Testis (tissue), 2 donors: ENCODE results near the gene SCUBE3.

Source experiments
- POLR2A ChIP-seq: fragments of 450-650 bp; IDR thresholded peaks from one replicate; pipeline ENCODE4 v1.6.1; 2017; ENCODE audit warnings: antibody characterized with exemption, mild to moderate bottlenecking, moderate library complexity
- TF ChIP-seq, protein P1 (sequence below), 3 experiments: fragments of 450-650 bp in 2 of 3; fragments of 200-600 bp in 1 of 3; sonication (generic) in 1 of 3; IDR thresholded peaks; one replicate each; pipeline ENCODE4 v1.5.1; 2016 to 2019; ENCODE audit warnings: antibody characterized with exemption in 3 of 3, mild to moderate bottlenecking in 2 of 3, moderate library complexity in 1 of 3

DNA sequence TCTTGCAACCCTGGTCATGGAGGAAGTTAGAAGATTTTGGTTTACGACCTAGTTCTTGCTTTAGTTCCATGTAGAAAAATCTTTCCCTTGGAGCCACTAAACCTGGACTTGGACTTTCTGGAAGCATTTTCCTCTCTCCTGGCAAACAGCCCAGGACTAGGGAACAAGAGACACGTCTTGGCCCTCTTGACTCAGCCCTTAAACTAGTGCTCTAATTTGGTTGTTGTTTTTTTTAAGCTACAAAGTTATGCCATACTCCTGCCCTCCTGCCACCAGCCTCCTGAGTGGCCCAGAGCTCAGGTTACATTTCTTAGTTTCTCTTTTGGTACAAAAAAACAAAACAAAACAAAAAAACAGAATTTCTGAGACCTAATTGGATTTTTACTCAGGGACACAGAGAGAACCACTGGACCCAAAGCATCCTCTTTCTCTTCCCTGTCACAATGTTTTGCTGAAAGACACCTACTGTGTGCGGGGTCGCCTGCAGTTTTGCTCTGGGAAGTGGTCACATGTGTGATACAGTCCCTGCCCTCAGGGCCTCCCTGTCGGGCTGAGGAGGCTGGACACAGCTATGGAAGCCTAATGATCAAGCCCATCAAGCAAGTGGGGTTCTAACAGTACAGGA, 32.3 kb upstream of the SCUBE3 start:
- TF ChIP-seq, protein P1, sequence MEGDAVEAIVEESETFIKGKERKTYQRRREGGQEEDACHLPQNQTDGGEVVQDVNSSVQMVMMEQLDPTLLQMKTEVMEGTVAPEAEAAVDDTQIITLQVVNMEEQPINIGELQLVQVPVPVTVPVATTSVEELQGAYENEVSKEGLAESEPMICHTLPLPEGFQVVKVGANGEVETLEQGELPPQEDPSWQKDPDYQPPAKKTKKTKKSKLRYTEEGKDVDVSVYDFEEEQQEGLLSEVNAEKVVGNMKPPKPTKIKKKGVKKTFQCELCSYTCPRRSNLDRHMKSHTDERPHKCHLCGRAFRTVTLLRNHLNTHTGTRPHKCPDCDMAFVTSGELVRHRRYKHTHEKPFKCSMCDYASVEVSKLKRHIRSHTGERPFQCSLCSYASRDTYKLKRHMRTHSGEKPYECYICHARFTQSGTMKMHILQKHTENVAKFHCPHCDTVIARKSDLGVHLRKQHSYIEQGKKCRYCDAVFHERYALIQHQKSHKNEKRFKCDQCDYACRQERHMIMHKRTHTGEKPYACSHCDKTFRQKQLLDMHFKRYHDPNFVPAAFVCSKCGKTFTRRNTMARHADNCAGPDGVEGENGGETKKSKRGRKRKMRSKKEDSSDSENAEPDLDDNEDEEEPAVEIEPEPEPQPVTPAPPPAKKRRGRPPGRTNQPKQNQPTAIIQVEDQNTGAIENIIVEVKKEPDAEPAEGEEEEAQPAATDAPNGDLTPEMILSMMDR (IDR thresholded peaks at IDR 0.05), result no peak
- TF ChIP-seq POLR2A, result no peak
